Endothelial cell of umbilical vein (primary cell): Measurements from ENCODE around the gene ADAMTS12. TPM values are rescaled to one million over a fixed set of nuclear protein-coding genes. Genes with fewer than 3 reads are reported as not detected.

Experiments
- BruUV-seq: library from RNA; stranded (reverse); fragments of 400-500 nt; replicated peaks from 2 replicates; lab custom pipeline; 2021; lab: Mats Ljungman, UMichigan
- CTCF ChIA-PET: fragments of 300-600, 350-600 bp; sonication (Branson Sonifier 250); formaldehyde crosslinking; loops from one replicate; lab custom pipeline; 2021; ENCODE audit warnings: antibody characterized with exemption, inconsistent platforms; lab: Charles Lee
- POLR2A ChIA-PET: fragments of 300-600, 350-600 bp; sonication (Branson Sonifier 250); formaldehyde crosslinking; loops from one replicate; lab custom pipeline; 2021; ENCODE audit warnings: antibody characterized with exemption, inconsistent platforms; lab: Charles Lee
- DNase-seq: peaks from one replicate; pipeline ENCODE4 v3.0.0-alpha.2; 2011; ENCODE audit warnings: low read depth, low spot score
- FAIRE-seq: peaks from 2 replicates; lab custom pipeline; 2011; peaks lifted over from hg19 to GRCh38; lab: Jason Lieb, UNC
- H2AFZ ChIP-seq: 2 replicates; pipeline ENCODE4 v1.6.0; 2012; ENCODE audit warnings: low read depth, low read length, control low read depth, inconsistent platforms
- H3K27ac ChIP-seq: 2 replicates; pipeline ENCODE4 v1.5.1; 2011; ENCODE audit warnings: low read depth, mild to moderate bottlenecking, control low read depth, low read length, moderate library complexity; ENCODE audit not compliant: insufficient read depth
- H3K27me3 ChIP-seq, 2 experiments: 2 replicates each; pipeline versions ENCODE4 v1.6.0 to v1.6.1; 2011; ENCODE audit warnings: low read length in 2 of 2, mixed read lengths in 1 of 2; ENCODE audit not compliant: control insufficient read depth in 2 of 2, insufficient read depth in 2 of 2
- H3K36me3 ChIP-seq, 2 experiments: 2 replicates in 1 of 2; 3 replicates in 1 of 2; pipeline ENCODE4 v1.5.1; 2011; ENCODE audit warnings: low read length in 2 of 2, mild to moderate bottlenecking in 1 of 2, moderate library complexity in 1 of 2; ENCODE audit not compliant: control insufficient read depth in 2 of 2, insufficient read depth in 2 of 2; ENCODE audit errors: extremely low read depth in 1 of 2
- H3K4me1 ChIP-seq: 3 replicates; pipeline ENCODE4 v1.5.1; 2011; ENCODE audit warnings: mild to moderate bottlenecking, low read length; ENCODE audit not compliant: control insufficient read depth, insufficient read depth; ENCODE audit errors: extremely low read depth
- H3K4me2 ChIP-seq: 2 replicates; pipeline ENCODE4 v1.6.1; 2011; ENCODE audit warnings: low read length, control low read depth, mixed read lengths; ENCODE audit not compliant: insufficient read depth
- H3K4me3 ChIP-seq, 3 experiments: fragments of 200-600 bp in 1 of 3; sonication (generic), shearing (Covaris generic) in 1 of 3; replicated peaks in 1 of 3; 2 replicates each; pipeline ENCODE4 v1.5.1; 2011 to 2016; ENCODE audit warnings: control low read depth in 3 of 3, low read length in 3 of 3, mild to moderate bottlenecking in 2 of 3, inconsistent platforms in 1 of 3, low read depth in 1 of 3, moderate library complexity in 1 of 3; ENCODE audit not compliant: insufficient read depth in 1 of 3
- H3K79me2 ChIP-seq: 2 replicates; pipeline ENCODE4 v1.6.0; 2012; ENCODE audit warnings: low read length, inconsistent platforms; ENCODE audit not compliant: control insufficient read depth, insufficient read depth
- H3K9ac ChIP-seq: replicated peaks from 2 replicates; pipeline ENCODE3; 2011; ENCODE audit warnings: low read length, control low read depth; ENCODE audit not compliant: insufficient read depth; ENCODE audit errors: extremely low read depth
- H3K9me1 ChIP-seq: replicated peaks from 3 replicates; pipeline ENCODE4 v1.6.0; 2011; ENCODE audit warnings: mild to moderate bottlenecking, low read length; ENCODE audit not compliant: control insufficient read depth, insufficient read depth; ENCODE audit errors: extremely low read depth
- H3K9me3 ChIP-seq: replicated peaks from 2 replicates; pipeline ENCODE4 v1.5.1; 2012; ENCODE audit warnings: low read length, inconsistent platforms; ENCODE audit not compliant: control insufficient read depth, insufficient read depth
- H4K20me1 ChIP-seq: replicated peaks from 2 replicates; pipeline ENCODE3; 2011; ENCODE audit warnings: mild to moderate bottlenecking, low read length; ENCODE audit not compliant: control insufficient read depth, insufficient read depth; ENCODE audit errors: extremely low read depth
- CTCF ChIP-seq, 2 donors: IDR thresholded peaks; 1 replicate in 1 of 2; 2 replicates in 1 of 2; pipeline ENCODE4 v1.5.1; 2011; ENCODE audit warnings: low read length in 2 of 2, mild to moderate bottlenecking in 2 of 2, moderate library complexity in 2 of 2, control low read depth in 1 of 2, inconsistent platforms in 1 of 2, low read depth in 1 of 2; ENCODE audit not compliant: insufficient read depth in 1 of 2; ENCODE audit errors: extremely low read depth in 1 of 2
- EZH2 ChIP-seq: IDR thresholded peaks from 2 replicates; pipeline ENCODE4 v1.6.1; 2012; ENCODE audit warnings: borderline replicate concordance, low read depth, mild to moderate bottlenecking, moderate library complexity, low read length, inconsistent platforms; ENCODE audit not compliant: severe bottlenecking
- FOS ChIP-seq: IDR thresholded peaks from 2 replicates; pipeline ENCODE4 v1.6.1; 2011; ENCODE audit warnings: mild to moderate bottlenecking, low read length, moderate library complexity, borderline replicate concordance; ENCODE audit not compliant: insufficient read depth
- GATA2 ChIP-seq: IDR thresholded peaks from 2 replicates; pipeline ENCODE4 v1.7.0; 2011; ENCODE audit warnings: low read depth, mild to moderate bottlenecking, moderate library complexity, mixed read lengths, low read length; ENCODE audit not compliant: insufficient read length, insufficient read depth
- JUN ChIP-seq: IDR thresholded peaks from 2 replicates; pipeline ENCODE4 v1.6.1; 2011; ENCODE audit warnings: borderline replicate concordance, low read depth; ENCODE audit not compliant: insufficient read length, insufficient read depth
- MAX ChIP-seq: IDR thresholded peaks from 2 replicates; pipeline ENCODE4 v1.6.1; 2011; ENCODE audit not compliant: insufficient read depth, insufficient read length
- MYC ChIP-seq: IDR thresholded peaks from one replicate; pipeline ENCODE4 v1.6.1; 2011; ENCODE audit warnings: mild to moderate bottlenecking, low read depth, low read length
- POLR2A ChIP-seq: IDR thresholded peaks from 2 replicates; pipeline ENCODE4 v1.6.1; 2012; ENCODE audit warnings: low read depth, mild to moderate bottlenecking, control low read depth, low read length
- POLR2AphosphoS5 ChIP-seq: IDR thresholded peaks from 2 replicates; pipeline ENCODE4 v1.6.1; 2012; ENCODE audit warnings: low read depth, mild to moderate bottlenecking, control low read depth, low read length, moderate library complexity; ENCODE audit not compliant: insufficient read depth
- dilution Hi-C: fragments of 300-500 bp; cut with MboI; formaldehyde crosslinking; loops from one replicate; pipeline ENCODE4 v1.15.0; 2019; ENCODE audit warnings: low sequenced_read_pairs; ENCODE audit not compliant: extremely low pct_ligation_motif_present
- intact Hi-C: fragments of 100-400 bp; cut with micrococcal nuclease; formaldehyde crosslinking; loops from one replicate; pipeline ENCODE4 v1.10.0; 2022
- polyA plus RNA-seq, 4 experiments: library from polyadenylated mRNA; depleted of rRNA in 3 of 4; stranded (reverse) in 3 of 4; unstranded in 1 of 4; fragments of >200 nt; gene quantifications; 2 replicates each; pipeline versions ENCODE4 v1.2.1 to v1.2.3, GENCODE V29; 2011 to 2012; ENCODE audit warnings: missing spikeins in 1 of 4
- total RNA-seq: library from RNA; stranded (reverse); gene quantifications from 2 replicates; pipeline ENCODE4 v1.2.3, GENCODE V29; 2021

Gene ADAMTS12
- total and polyA plus RNA-seq, 2 donors (not counting 3 experiments of a cell fraction or from before 2014, with no cell fraction given), result 0.88 TPM; not detected in 1

- no peaks in the 10 kb centered on the region for H3K36me3 ChIP-seq
- ChIA-PET POLR2A (no interaction called here), CTCF (no interaction called here)
- no peak for TF ChIP-seq POLR2A
- no peak for TF ChIP-seq MYC
- no peak for TF ChIP-seq GATA2
- TF ChIP-seq CTCF (IDR thresholded peaks at IDR 0.05; ENCODE audit: extremely low read depth in 1 of 2, insufficient read depth in 1 of 2, low read depth in 1 of 2, low read length in 2 of 2), result no peak
- TF ChIP-seq JUN, result no peak
- TF ChIP-seq EZH2, result no peak
- no peak for TF ChIP-seq POLR2AphosphoS5
- no peak for TF ChIP-seq FOS
- no peak for TF ChIP-seq MAX
- no peaks in the 10 kb centered on the region for H3K4me1 ChIP-seq
- dilution Hi-C loops, result no loop called here
- no peaks in the 10 kb centered on the region for H4K20me1 ChIP-seq
- H3K27me3 ChIP-seq, result no peaks in the 10 kb centered on the region
- no peak overlapping the region for H3K4me3 ChIP-seq
- no peak overlapping the region for H3K9ac ChIP-seq
- no peak overlapping the region for H3K4me2 ChIP-seq
- H3K9me3 ChIP-seq, result no peaks in the 10 kb centered on the region
- H2AFZ ChIP-seq, result no peak overlapping the region
- BruUV-seq, result no TSS peak
- no peak overlapping the region for H3K27ac ChIP-seq
- H3K9me1 ChIP-seq, result no peaks in the 10 kb centered on the region
- FAIRE-seq (no peak), DNase-seq (no peak)
- no peaks in the 10 kb centered on the region for H3K79me2 ChIP-seq
- intact Hi-C loops, result no loop called here
Observed at GRCh38 chr5:33788922-33789566, 102.7 kb downstream of the ADAMTS12 start.
